SU-DHL-6 (cell line): ENCODE measurements around the gene ARHGAP10.
"Not testable (repeated sequence)": the region's sequence is repeated elsewhere in the genome, so short reads cannot be mapped to it uniquely, and the experiment has no call there.

ENCODE experiments used
- H2AFZ ChIP-seq: fragments of 200-600 bp; sonication (generic); 2 replicates; pipeline ENCODE4 v1.6.1; 2014; ENCODE audit warnings: low read depth, mild to moderate bottlenecking, moderate library complexity, mixed read lengths, antibody characterized with exemption, low read length; ENCODE audit not compliant: severe bottlenecking
- H3F3A ChIP-seq: fragments of 200-600 bp; shearing (Covaris generic); 2 replicates; pipeline ENCODE4 v1.6.0; 2016; ENCODE audit warnings: antibody characterized with exemption, mild to moderate bottlenecking; ENCODE audit not compliant: insufficient read depth
- H3K27ac ChIP-seq: fragments of 200-600 bp; sonication (generic); 2 replicates; pipeline ENCODE4 v1.5.1; 2016; ENCODE audit warnings: low read depth, mild to moderate bottlenecking, low read length, moderate library complexity, mixed read lengths
- H3K27me3 ChIP-seq: fragments of 200-600 bp; sonication (generic), shearing (Covaris generic); 2 replicates; pipeline ENCODE4 v1.6.0; 2014; ENCODE audit warnings: mild to moderate bottlenecking, low read length
- H3K36me3 ChIP-seq: fragments of 200-600 bp; sonication (generic); 2 replicates; pipeline ENCODE4 v1.6.1; 2014; ENCODE audit warnings: mild to moderate bottlenecking, low read length, mixed read lengths
- H3K4me2 ChIP-seq: fragments of 300-600, 200-600 bp; shearing (Covaris generic), sonication (generic); 2 replicates; pipeline ENCODE4 v1.6.0; 2014; ENCODE audit warnings: low read length, low read depth, mild to moderate bottlenecking; ENCODE audit not compliant: poor library complexity, severe bottlenecking
- H3K4me3 ChIP-seq: fragments of 200-600 bp; sonication (generic); 2 replicates; pipeline ENCODE4 v1.5.1; 2014; ENCODE audit warnings: antibody characterized with exemption, low read length, mild to moderate bottlenecking, mixed read lengths; ENCODE audit not compliant: insufficient read depth, poor library complexity, severe bottlenecking
- H3K79me2 ChIP-seq: fragments of 200-600 bp; sonication (generic); 2 replicates; pipeline ENCODE4 v1.6.1; 2014; ENCODE audit warnings: mild to moderate bottlenecking, low read length, moderate library complexity; ENCODE audit not compliant: insufficient read depth
- H3K9ac ChIP-seq: fragments of 200-600 bp; sonication (generic); 2 replicates; pipeline ENCODE4 v1.7.0; 2014; ENCODE audit warnings: mild to moderate bottlenecking, low read length
- H3K9me2 ChIP-seq: fragments of 200-600 bp; sonication (generic); replicated peaks from 2 replicates; pipeline ENCODE4 v1.6.1; 2014; ENCODE audit warnings: low read length; ENCODE audit not compliant: insufficient read depth
- H3K9me3 ChIP-seq: fragments of 200-600 bp; sonication (generic); 2 replicates; pipeline ENCODE4 v1.6.1; 2014; ENCODE audit warnings: low read length, mixed read lengths; ENCODE audit not compliant: insufficient read depth
- H4K20me1 ChIP-seq: fragments of 200-600 bp; sonication (generic); 2 replicates; pipeline ENCODE4 v1.6.1; 2014; ENCODE audit warnings: low read depth, mild to moderate bottlenecking, antibody characterized with exemption, low read length, moderate library complexity, mixed read lengths
- EZH2phosphoT487 ChIP-seq: fragments of 200-600 bp; sonication (generic), shearing (Covaris generic); conservative IDR thresholded peaks from 2 replicates; pipeline ENCODE4 v1.6.1; 2018; ENCODE audit warnings: mild to moderate bottlenecking, antibody characterized with exemption, low read length, moderate library complexity, mixed read lengths
- TF ChIP-seq, protein P1 (sequence below): fragments of 200-600 bp; sonication (generic); IDR thresholded peaks from one replicate; pipeline ENCODE4 v1.5.1; 2017; ENCODE audit warnings: antibody characterized with exemption, mild to moderate bottlenecking, low read length, moderate library complexity; ENCODE audit not compliant: insufficient read depth, poor library complexity, severe bottlenecking

Gene ARHGAP10

DNA sequence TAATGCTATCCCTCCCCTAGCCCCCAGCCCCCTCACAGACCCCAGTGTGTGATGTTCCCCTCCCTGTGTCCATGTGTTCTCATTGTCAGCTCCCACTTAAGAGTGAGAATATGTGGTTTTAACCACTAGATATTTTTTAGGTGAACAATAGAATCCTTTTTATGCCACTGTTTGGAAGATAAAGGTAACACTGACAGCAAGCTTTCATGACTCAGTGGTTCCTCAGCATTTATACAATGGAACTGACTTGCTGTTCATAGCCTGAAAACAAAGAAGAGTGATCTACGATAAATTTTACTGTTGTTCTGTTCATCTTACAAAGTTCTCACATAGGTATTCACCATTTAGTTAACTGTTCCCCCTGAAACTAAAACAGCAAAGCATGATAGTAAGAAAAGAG lies 147.8 kb downstream of the ARHGAP10 start:
- no peak overlapping the region for H3K4me3 ChIP-seq
- H3K9me3 ChIP-seq: no peaks in the 10 kb centered on the region
- no peaks in the 10 kb centered on the region for H3K79me2 ChIP-seq
- no peaks in the 10 kb centered on the region for H3K9me2 ChIP-seq
- TF ChIP-seq, protein P1, sequence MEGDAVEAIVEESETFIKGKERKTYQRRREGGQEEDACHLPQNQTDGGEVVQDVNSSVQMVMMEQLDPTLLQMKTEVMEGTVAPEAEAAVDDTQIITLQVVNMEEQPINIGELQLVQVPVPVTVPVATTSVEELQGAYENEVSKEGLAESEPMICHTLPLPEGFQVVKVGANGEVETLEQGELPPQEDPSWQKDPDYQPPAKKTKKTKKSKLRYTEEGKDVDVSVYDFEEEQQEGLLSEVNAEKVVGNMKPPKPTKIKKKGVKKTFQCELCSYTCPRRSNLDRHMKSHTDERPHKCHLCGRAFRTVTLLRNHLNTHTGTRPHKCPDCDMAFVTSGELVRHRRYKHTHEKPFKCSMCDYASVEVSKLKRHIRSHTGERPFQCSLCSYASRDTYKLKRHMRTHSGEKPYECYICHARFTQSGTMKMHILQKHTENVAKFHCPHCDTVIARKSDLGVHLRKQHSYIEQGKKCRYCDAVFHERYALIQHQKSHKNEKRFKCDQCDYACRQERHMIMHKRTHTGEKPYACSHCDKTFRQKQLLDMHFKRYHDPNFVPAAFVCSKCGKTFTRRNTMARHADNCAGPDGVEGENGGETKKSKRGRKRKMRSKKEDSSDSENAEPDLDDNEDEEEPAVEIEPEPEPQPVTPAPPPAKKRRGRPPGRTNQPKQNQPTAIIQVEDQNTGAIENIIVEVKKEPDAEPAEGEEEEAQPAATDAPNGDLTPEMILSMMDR: no peak
- TF ChIP-seq EZH2phosphoT487: no peak
- no peaks in the 10 kb centered on the region for H3K27me3 ChIP-seq
- H4K20me1 ChIP-seq: no peaks in the 10 kb centered on the region
- no peak overlapping the region for H3K4me2 ChIP-seq
- H3K9ac ChIP-seq: no peak overlapping the region
- H3K36me3 ChIP-seq: no peaks in the 10 kb centered on the region
- H3F3A ChIP-seq: no peaks in the 10 kb centered on the region
- H3K27ac ChIP-seq: no peak overlapping the region
- no peak overlapping the region for H2AFZ ChIP-seq

- Histone ChIP-seq H3K9me2 (no peaks in the 10 kb centered on the region), H3F3A (no peaks in the 10 kb centered on the region), H3K9ac (no peak overlapping the region), H3K9me3 (no peaks in the 10 kb centered on the region), H3K36me3 (no peaks in the 10 kb centered on the region), H3K27ac (no peak overlapping the region), H2AFZ (no peak overlapping the region), H3K79me2 (no peaks in the 10 kb centered on the region), H4K20me1 (no peaks in the 10 kb centered on the region), H3K4me3 (no peak overlapping the region), H3K27me3 (no peaks in the 10 kb centered on the region), H3K4me2 (no peak overlapping the region)
- TF ChIP-seq, protein P1: no peak
- TF ChIP-seq EZH2phosphoT487: no peak
Measured at GRCh38 chr4:147880511-147880910, 148.6 kb downstream of the ARHGAP10 start.

DNA sequence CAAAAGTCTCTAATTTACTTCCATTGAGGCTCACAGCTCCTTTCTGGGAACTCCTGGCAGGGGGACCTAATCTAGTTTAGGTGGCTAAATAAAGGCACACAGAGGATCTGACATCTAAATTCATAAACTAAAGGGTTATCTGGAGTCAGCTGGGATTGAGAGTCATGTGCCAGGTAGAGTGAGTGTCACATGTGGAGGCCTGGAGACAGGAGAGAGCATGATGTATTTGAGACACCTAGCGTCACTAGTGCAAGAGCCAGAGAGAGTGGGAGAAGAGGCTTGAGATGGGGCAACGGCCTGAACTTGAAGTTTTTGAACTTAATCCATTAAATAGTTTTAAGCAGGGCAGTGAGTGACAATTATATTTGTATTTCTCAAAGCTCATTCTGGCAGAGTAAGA lies 152.6 kb downstream of the ARHGAP10 start:
- H3K4me2 ChIP-seq: no peak overlapping the region
- no peaks in the 10 kb centered on the region for H4K20me1 ChIP-seq
- no peak overlapping the region for H3K9ac ChIP-seq
- no peaks in the 10 kb centered on the region for H3K9me2 ChIP-seq
- no peak overlapping the region for H3K4me3 ChIP-seq
- H3K27me3 ChIP-seq: no peaks in the 10 kb centered on the region
- H2AFZ ChIP-seq: no peak overlapping the region
- no peaks in the 10 kb centered on the region for H3F3A ChIP-seq
- no peaks in the 10 kb centered on the region for H3K9me3 ChIP-seq
- TF ChIP-seq EZH2phosphoT487: no peak
- TF ChIP-seq, protein P1: no peak
- H3K27ac ChIP-seq: no peak overlapping the region
- H3K79me2 ChIP-seq: no peaks in the 10 kb centered on the region
- H3K36me3 ChIP-seq: no peaks in the 10 kb centered on the region

DNA sequence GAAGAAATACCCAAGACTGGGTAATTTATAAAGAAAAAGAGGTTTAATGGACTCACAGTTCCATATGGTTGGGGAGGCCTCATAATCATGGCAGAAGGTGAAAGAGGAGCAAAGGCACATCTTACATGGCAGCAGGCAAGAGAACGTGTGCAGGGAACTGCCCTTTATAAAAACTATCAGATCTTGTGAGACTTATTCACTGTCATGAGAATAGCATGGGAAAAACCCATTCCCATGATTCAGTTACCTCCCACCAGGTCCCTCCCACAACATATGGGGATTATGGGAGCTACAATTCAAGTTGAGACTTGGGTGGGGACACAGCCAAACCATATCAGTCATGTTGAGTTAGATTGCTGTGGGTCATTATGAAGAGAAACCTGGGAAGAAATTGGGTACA lies 153.3 kb downstream of the ARHGAP10 start:
- not testable (repeated sequence) for H3F3A ChIP-seq, H4K20me1 ChIP-seq, H3K79me2 ChIP-seq, H3K9ac ChIP-seq, H2AFZ ChIP-seq, H3K9me2 ChIP-seq, H3K27ac ChIP-seq, H3K4me3 ChIP-seq, H3K9me3 ChIP-seq, H3K4me2 ChIP-seq, H3K36me3 ChIP-seq, H3K27me3 ChIP-seq
